ENCODE measurements around the gene ATG2A. TPM values are rescaled to one million over a fixed set of nuclear protein-coding genes. Genes with fewer than 3 reads are reported as not detected.

Gene ATG2A
- total and polyA plus RNA-seq, 9 of the 15 experiments (the other 6 are each of a cell fraction or from before 2014, with no cell fraction given): 0.25 to 45.9 (median 5.2) TPM

DNA sequence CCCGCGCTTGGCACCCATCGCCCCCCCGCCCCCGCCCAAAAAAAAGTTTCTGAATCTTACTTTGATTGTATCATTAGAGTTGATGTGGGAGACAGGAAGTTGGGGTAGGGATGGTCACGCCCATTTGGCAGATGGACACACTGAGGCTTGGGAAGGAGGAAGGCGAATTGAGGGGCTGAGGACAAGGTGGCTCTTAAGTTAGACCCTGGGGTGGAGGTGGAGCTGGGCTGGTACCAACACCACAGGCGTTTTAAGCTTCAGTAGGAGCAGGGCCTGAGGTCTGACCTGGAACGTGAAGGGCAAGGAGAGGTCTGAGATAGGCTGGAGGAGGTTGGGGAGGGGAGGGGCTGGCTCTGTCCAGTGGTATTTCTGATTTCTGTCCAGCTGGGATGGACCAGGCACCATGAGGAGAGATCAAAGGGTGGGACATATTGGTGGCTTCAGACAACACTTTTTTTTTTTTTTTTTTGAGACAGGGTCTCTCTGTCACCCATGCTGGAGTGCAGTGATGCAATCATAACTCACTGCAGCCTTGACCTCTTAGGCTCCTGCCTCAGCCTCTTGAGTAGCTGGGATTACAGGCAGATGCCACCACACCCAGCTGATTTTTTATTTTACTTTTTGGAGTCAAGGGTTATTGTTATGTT is 71.8 kb downstream of the ATG2A start (continued):
- TF ChIP-seq, protein P1, sequence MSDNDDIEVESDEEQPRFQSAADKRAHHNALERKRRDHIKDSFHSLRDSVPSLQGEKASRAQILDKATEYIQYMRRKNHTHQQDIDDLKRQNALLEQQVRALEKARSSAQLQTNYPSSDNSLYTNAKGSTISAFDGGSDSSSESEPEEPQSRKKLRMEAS (CRISPR knock-in tag; IDR thresholded peaks at IDR 0.05): no peak
- TF ChIP-seq MCM5 (IDR thresholded peaks at IDR 0.05; ENCODE audit: low read depth): no peak
- TF ChIP-seq PTTG1 (tag; IDR thresholded peaks at IDR 0.05; ENCODE audit: low read depth): no peak
- no peak for TF ChIP-seq ZNF707 (CRISPR knock-in tag; conservative IDR thresholded peaks at IDR 0.05)
- TF ChIP-seq, protein P2, sequence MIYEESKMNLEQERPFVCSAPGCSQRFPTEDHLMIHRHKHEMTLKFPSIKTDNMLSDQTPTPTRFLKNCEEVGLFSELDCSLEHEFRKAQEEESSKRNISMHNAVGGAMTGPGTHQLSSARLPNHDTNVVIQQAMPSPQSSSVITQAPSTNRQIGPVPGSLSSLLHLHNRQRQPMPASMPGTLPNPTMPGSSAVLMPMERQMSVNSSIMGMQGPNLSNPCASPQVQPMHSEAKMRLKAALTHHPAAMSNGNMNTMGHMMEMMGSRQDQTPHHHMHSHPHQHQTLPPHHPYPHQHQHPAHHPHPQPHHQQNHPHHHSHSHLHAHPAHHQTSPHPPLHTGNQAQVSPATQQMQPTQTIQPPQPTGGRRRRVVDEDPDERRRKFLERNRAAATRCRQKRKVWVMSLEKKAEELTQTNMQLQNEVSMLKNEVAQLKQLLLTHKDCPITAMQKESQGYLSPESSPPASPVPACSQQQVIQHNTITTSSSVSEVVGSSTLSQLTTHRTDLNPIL (CRISPR knock-in tag; IDR thresholded peaks at IDR 0.05): no peak
- no peak for TF ChIP-seq ZNF551 (CRISPR knock-in tag; IDR thresholded peaks at IDR 0.05)
- no peak for TF ChIP-seq RFX7 (CRISPR knock-in tag; IDR thresholded peaks at IDR 0.05)
- TF ChIP-seq, protein P3, sequence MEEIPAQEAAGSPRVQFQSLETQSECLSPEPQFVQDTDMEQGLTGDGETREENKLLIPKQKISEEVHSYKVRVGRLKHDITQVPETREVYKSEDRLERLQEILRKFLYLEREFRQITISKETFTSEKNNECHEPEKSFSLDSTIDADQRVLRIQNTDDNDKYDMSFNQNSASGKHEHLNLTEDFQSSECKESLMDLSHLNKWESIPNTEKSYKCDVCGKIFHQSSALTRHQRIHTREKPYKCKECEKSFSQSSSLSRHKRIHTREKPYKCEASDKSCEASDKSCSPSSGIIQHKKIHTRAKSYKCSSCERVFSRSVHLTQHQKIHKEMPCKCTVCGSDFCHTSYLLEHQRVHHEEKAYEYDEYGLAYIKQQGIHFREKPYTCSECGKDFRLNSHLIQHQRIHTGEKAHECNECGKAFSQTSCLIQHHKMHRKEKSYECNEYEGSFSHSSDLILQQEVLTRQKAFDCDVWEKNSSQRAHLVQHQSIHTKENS (CRISPR knock-in tag; IDR thresholded peaks at IDR 0.05): no peak
- TF ChIP-seq, protein P4, sequence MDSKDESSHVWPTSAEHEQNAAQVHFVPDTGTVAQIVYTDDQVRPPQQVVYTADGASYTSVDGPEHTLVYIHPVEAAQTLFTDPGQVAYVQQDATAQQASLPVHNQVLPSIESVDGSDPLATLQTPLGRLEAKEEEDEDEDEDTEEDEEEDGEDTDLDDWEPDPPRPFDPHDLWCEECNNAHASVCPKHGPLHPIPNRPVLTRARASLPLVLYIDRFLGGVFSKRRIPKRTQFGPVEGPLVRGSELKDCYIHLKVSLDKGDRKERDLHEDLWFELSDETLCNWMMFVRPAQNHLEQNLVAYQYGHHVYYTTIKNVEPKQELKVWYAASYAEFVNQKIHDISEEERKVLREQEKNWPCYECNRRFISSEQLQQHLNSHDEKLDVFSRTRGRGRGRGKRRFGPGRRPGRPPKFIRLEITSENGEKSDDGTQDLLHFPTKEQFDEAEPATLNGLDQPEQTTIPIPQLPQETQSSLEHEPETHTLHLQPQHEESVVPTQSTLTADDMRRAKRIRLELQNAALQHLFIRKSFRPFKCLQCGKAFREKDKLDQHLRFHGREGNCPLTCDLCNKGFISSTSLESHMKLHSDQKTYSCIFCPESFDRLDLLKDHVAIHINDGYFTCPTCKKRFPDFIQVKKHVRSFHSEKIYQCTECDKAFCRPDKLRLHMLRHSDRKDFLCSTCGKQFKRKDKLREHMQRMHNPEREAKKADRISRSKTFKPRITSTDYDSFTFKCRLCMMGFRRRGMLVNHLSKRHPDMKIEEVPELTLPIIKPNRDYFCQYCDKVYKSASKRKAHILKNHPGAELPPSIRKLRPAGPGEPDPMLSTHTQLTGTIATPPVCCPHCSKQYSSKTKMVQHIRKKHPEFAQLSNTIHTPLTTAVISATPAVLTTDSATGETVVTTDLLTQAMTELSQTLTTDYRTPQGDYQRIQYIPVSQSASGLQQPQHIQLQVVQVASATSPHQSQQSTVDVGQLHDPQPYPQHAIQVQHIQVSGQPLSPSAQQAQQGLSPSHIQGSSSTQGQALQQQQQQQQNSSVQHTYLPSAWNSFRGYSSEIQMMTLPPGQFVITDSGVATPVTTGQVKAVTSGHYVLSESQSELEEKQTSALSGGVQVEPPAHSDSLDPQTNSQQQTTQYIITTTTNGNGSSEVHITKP (IDR thresholded peaks at IDR 0.05; ENCODE audit: partially characterized antibody): no peak
- TF ChIP-seq CEBPB (tag; IDR thresholded peaks at IDR 0.05): peak; percentile 76
- TF ChIP-seq, protein P5, sequence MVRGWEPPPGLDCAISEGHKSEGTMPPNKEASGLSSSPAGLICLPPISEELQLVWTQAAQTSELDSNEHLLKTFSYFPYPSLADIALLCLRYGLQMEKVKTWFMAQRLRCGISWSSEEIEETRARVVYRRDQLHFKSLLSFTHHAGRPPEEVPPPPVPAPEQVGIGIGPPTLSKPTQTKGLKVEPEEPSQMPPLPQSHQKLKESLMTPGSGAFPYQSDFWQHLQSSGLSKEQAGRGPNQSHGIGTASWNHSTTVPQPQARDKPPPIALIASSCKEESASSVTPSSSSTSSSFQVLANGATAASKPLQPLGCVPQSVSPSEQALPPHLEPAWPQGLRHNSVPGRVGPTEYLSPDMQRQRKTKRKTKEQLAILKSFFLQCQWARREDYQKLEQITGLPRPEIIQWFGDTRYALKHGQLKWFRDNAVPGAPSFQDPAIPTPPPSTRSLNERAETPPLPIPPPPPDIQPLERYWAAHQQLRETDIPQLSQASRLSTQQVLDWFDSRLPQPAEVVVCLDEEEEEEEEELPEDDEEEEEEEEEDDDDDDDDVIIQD (CRISPR knock-in tag; IDR thresholded peaks at IDR 0.05): no peak
- TF ChIP-seq ZNF124 (CRISPR knock-in tag; IDR thresholded peaks at IDR 0.05): no peak
- TF ChIP-seq POLR2A (conservative IDR thresholded peaks at IDR 0.05): no peak
- TF ChIP-seq ZNF316 (IDR thresholded peaks at IDR 0.05): no peak
- TF ChIP-seq NFRKB (IDR thresholded peaks at IDR 0.05; ENCODE audit: low read depth): 0 out of 2 replicates have a peak, but pooled peaks have one; percentile 9
- no peak for TF ChIP-seq KHSRP (IDR thresholded peaks at IDR 0.05)
- no peak for TF ChIP-seq RAD51 (IDR thresholded peaks at IDR 0.05; ENCODE audit: borderline replicate concordance, low read depth)
- TF ChIP-seq, protein P6, sequence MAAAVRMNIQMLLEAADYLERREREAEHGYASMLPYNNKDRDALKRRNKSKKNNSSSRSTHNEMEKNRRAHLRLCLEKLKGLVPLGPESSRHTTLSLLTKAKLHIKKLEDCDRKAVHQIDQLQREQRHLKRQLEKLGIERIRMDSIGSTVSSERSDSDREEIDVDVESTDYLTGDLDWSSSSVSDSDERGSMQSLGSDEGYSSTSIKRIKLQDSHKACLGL (CRISPR knock-in tag; IDR thresholded peaks at IDR 0.05; ENCODE audit: borderline replicate concordance, poor library complexity, severe bottlenecking): no peak
- TF ChIP-seq DPF2 (IDR thresholded peaks at IDR 0.05): peak; percentile 78
- TF ChIP-seq CXXC5 (CRISPR knock-in tag; IDR thresholded peaks at IDR 0.05): no peak

All from K562 (cell line).